ENCODE results near the gene CDHR2.

Gene CDHR2

GRCh38 chr5:176608142-176608705 lies 59.1 kb downstream of the CDHR2 start:
- DNase-seq (ENCODE audit: low spot score) = no peak
- TF ChIP-seq CTCF (IDR thresholded peaks at IDR 0.05; ENCODE audit: borderline replicate concordance, control extremely low read depth, extremely low read depth, insufficient read depth, missing control alignments) = no peak
- in situ Hi-C loops (cut with MboI; ENCODE audit: low sequenced_read_pairs, unreplicated experiment) = no loop called here

- in situ Hi-C loops (cut with MboI; ENCODE audit: low sequenced_read_pairs, unreplicated experiment) = no loop called here
- TF ChIP-seq CTCF (IDR thresholded peaks at IDR 0.05; ENCODE audit: borderline replicate concordance, control extremely low read depth, extremely low read depth, insufficient read depth, missing control alignments) = no peak
- DNase-seq (ENCODE audit: low spot score) = no peak
Observed at GRCh38 chr5:176608937-176609723, 60.0 kb downstream of the CDHR2 start.

- TF ChIP-seq CTCF (IDR thresholded peaks at IDR 0.05; ENCODE audit: borderline replicate concordance, control extremely low read depth, extremely low read depth, insufficient read depth, missing control alignments) = peak; percentile 39
- in situ Hi-C loops (cut with MboI; ENCODE audit: low sequenced_read_pairs, unreplicated experiment) = no loop called here
- DNase-seq (ENCODE audit: low spot score) = peak; percentile 97
Observed at GRCh38 chr5:176609724-176610434, 60.7 kb downstream of the CDHR2 start, which contains the start of gene GPRIN1. Gene GPRIN1, minus strand, starts transcription at chr5:176610156. Its CDS starts 10,322 bp downstream, at chr5:176599834.

- no peak for TF ChIP-seq CTCF (IDR thresholded peaks at IDR 0.05; ENCODE audit: borderline replicate concordance, control extremely low read depth, extremely low read depth, insufficient read depth, missing control alignments)
- in situ Hi-C loops (cut with MboI; ENCODE audit: low sequenced_read_pairs, unreplicated experiment) = no loop called here
- no peak for DNase-seq (ENCODE audit: low spot score)
Observed at GRCh38 chr5:176610435-176610773, 61.3 kb downstream of the CDHR2 start.

- no peak for DNase-seq (ENCODE audit: low spot score)
- in situ Hi-C loops (cut with MboI; ENCODE audit: low sequenced_read_pairs, unreplicated experiment) = no loop called here
- no peak for TF ChIP-seq CTCF (IDR thresholded peaks at IDR 0.05; ENCODE audit: borderline replicate concordance, control extremely low read depth, extremely low read depth, insufficient read depth, missing control alignments)
Observed at GRCh38 chr5:176611435-176611834, 62.3 kb downstream of the CDHR2 start.

GRCh38 chr5:176612008-176612407 lies 62.9 kb downstream of the CDHR2 start:
- in situ Hi-C loops (cut with MboI; ENCODE audit: low sequenced_read_pairs, unreplicated experiment) = no loop called here
- no peak for DNase-seq (ENCODE audit: low spot score)
- no peak for TF ChIP-seq CTCF (IDR thresholded peaks at IDR 0.05; ENCODE audit: borderline replicate concordance, control extremely low read depth, extremely low read depth, insufficient read depth, missing control alignments)

Measured in GM13976 (cell line).